HepG2 (cell line): ENCODE measurements around the gene LHFPL2. TPM values are rescaled to one million over a fixed set of nuclear protein-coding genes. Genes with fewer than 3 reads are reported as not detected.

ENCODE experiments used
- ATAC-seq: fragments of 200-7000 bp; cut with Tn5 transposase; 3 replicates; pipeline ENCODE4 v1.9.1; 2020; ENCODE audit warnings: mild to moderate bottlenecking, moderate library complexity
- BruUV-seq: library from RNA; stranded (reverse); fragments of 400-500 nt; replicated peaks from 2 replicates; lab custom pipeline; 2021; lab: Mats Ljungman, UMichigan
- CTCF ChIA-PET: fragments of 300-600 bp; formaldehyde crosslinking; extraction: SDS; loops from one replicate; lab custom pipeline; 2021; ENCODE audit warnings: low total read pairs, inconsistent platforms, low intra/inter-chr PET ratio; lab: Yijun Ruan, JAX
- POLR2A ChIA-PET: fragments of 350-600 bp; sonication (Branson Sonifier 250); formaldehyde crosslinking; loops from one replicate; lab custom pipeline; 2020; ENCODE audit warnings: antibody characterized with exemption, inconsistent platforms; lab: Yijun Ruan, JAX
- DNase-seq: peaks from one replicate; pipeline ENCODE4 v3.0.0-alpha.2; 2015; ENCODE audit warnings: low spot score
- FAIRE-seq: peaks from 3 replicates; lab custom pipeline; 2011; peaks lifted over from hg19 to GRCh38; lab: Jason Lieb, UNC
- H2AFZ ChIP-seq: one replicate; pipeline ENCODE4 v1.6.1; 2011; ENCODE audit warnings: low read length, inconsistent platforms
- H3K27ac ChIP-seq: fragments of 300-600 bp; 3 replicates; pipeline ENCODE4 v1.8.0; 2011; ENCODE audit warnings: mixed run types, mild to moderate bottlenecking, mixed read lengths, low read length, inconsistent platforms; ENCODE audit not compliant: insufficient read depth; ENCODE audit errors: extremely low read length
- H3K27me3 ChIP-seq, 2 experiments: fragments of 200-600 bp in 1 of 2; 2 replicates in 1 of 2; 3 replicates in 1 of 2; pipeline versions ENCODE4 v1.6.0 to v1.8.0; 2011; ENCODE audit warnings: low read length in 2 of 2, mild to moderate bottlenecking in 2 of 2, moderate library complexity in 2 of 2, inconsistent platforms in 1 of 2; ENCODE audit not compliant: insufficient read depth in 2 of 2, control insufficient read depth in 1 of 2
- H3K36me3 ChIP-seq, 2 experiments: fragments of 200-600 bp in 1 of 2; replicated peaks in 1 of 2; 2 replicates in 1 of 2; 3 replicates in 1 of 2; pipeline versions ENCODE4 v1.5.1 to v1.8.0; 2011; ENCODE audit warnings: low read length in 2 of 2, inconsistent platforms in 1 of 2; ENCODE audit not compliant: insufficient read depth in 2 of 2, control insufficient read depth in 1 of 2
- H3K4me1 ChIP-seq: 2 replicates; pipeline ENCODE4 v1.5.1; 2012; ENCODE audit warnings: low read length, inconsistent platforms; ENCODE audit not compliant: insufficient read depth
- H3K4me2 ChIP-seq: 2 replicates; pipeline ENCODE4 v1.6.0; 2011; ENCODE audit warnings: low read depth, low read length, inconsistent platforms
- H3K4me3 ChIP-seq, 3 experiments: fragments of 200-600 bp in 1 of 3; sonication (generic), shearing (Covaris generic) in 1 of 3; replicated peaks in 1 of 3; 2 replicates each; pipeline ENCODE4 v1.5.1; 2011 to 2016; ENCODE audit warnings: low read length in 3 of 3, inconsistent platforms in 2 of 3, low read depth in 2 of 3, mild to moderate bottlenecking in 2 of 3, control low read depth in 1 of 3, mixed read lengths in 1 of 3; ENCODE audit not compliant: insufficient read depth in 1 of 3
- H3K79me2 ChIP-seq: one replicate; pipeline ENCODE4 v1.6.1; 2011; ENCODE audit warnings: low read length, inconsistent platforms; ENCODE audit not compliant: insufficient read depth
- H3K9ac ChIP-seq: 2 replicates; pipeline ENCODE4 v1.6.0; 2011; ENCODE audit warnings: mild to moderate bottlenecking, low read depth, low read length, inconsistent platforms; ENCODE audit not compliant: insufficient read depth
- H3K9me3 ChIP-seq: 2 replicates; pipeline ENCODE4 v1.5.1; 2012; ENCODE audit warnings: mild to moderate bottlenecking, low read length
- H4K20me1 ChIP-seq: 2 replicates; pipeline ENCODE4 v1.6.0; 2011; ENCODE audit warnings: inconsistent platforms, mild to moderate bottlenecking, low read length, moderate library complexity; ENCODE audit not compliant: insufficient read depth
- CCAR2 ChIP-seq: fragments of 200-400 bp; formaldehyde crosslinking; optimal IDR thresholded peaks from 2 replicates; pipeline ENCODE3; 2018; ENCODE audit warnings: low read depth, mild to moderate bottlenecking, low read length, moderate library complexity
- CSRNP2 ChIP-seq: sonication (generic); formaldehyde crosslinking; conservative IDR thresholded peaks from 2 replicates; pipeline ENCODE4 v1.8.0; 2022; ENCODE audit warnings: low read depth, missing genetic modification reagents
- EED ChIP-seq: sonication (generic); formaldehyde crosslinking; IDR thresholded peaks from 2 replicates; pipeline ENCODE4 v1.5.0; 2020; ENCODE audit warnings: mild to moderate bottlenecking, missing genetic modification reagents
- SIN3A ChIP-seq: IDR thresholded peaks from 2 replicates; pipeline ENCODE4 v1.6.1; 2011; ENCODE audit warnings: low read depth, mild to moderate bottlenecking, control low read depth, low read length, borderline replicate concordance
- ZNF143 ChIP-seq: sonication (generic); formaldehyde crosslinking; IDR thresholded peaks from 2 replicates; pipeline ENCODE4 v1.4.0; 2020; ENCODE audit warnings: missing genetic modification reagents
- ZNF224 ChIP-seq: sonication (generic); formaldehyde crosslinking; IDR thresholded peaks from 2 replicates; pipeline ENCODE4 v1.5.0; 2020; ENCODE audit warnings: mild to moderate bottlenecking, missing genetic modification reagents
- ZNF253 ChIP-seq: sonication (generic); formaldehyde crosslinking; IDR thresholded peaks from 2 replicates; pipeline ENCODE4 v1.8.0; 2022; ENCODE audit warnings: mild to moderate bottlenecking, missing genetic modification reagents, borderline replicate concordance
- ZNF350 ChIP-seq: sonication (generic); formaldehyde crosslinking; IDR thresholded peaks from 2 replicates; pipeline ENCODE4 v1.4.0; 2020; ENCODE audit warnings: mild to moderate bottlenecking, low read depth, missing genetic modification reagents, borderline replicate concordance
- ZNF557 ChIP-seq: sonication (generic); formaldehyde crosslinking; IDR thresholded peaks from 2 replicates; pipeline ENCODE4 v1.4.0; 2020; ENCODE audit warnings: missing genetic modification reagents
- WGBS: methylation state at CpG from one replicate; pipeline ENCODE4 v1.1.6; 2017; ENCODE audit warnings: low lambda C conversion rate; 5-methylcytosine and 5-hydroxymethylcytosine counted together
- in situ Hi-C: cut with HindIII; loops from 2 replicates; pipeline ENCODE4 v1.10.0; 2017; ENCODE audit warnings: low pct_unique_long_range_greater_than_20kb; ENCODE audit not compliant: extremely low pct_ligation_motif_present
- intact Hi-C: fragments of 100-400 bp; cut with micrococcal nuclease; formaldehyde crosslinking; loops from one replicate; pipeline ENCODE4 v1.10.0; 2022; ENCODE audit not compliant: unreplicated experiment
- polyA plus RNA-seq, 8 experiments: library from polyadenylated mRNA; depleted of rRNA in 3 of 8; stranded (reverse) in 7 of 8; unstranded in 1 of 8; fragments of >200 nt; fragmentation: Illumina TruSeq in 4 of 8; extraction: Trizol in 4 of 8; gene quantifications; 2 replicates each; pipeline versions ENCODE4 v1.2.1 to v1.2.3, GENCODE V29; 2011 to 2016; ENCODE audit warnings: low read depth in 4 of 8, missing spikeins in 1 of 8, mixed read lengths in 1 of 8; ENCODE audit not compliant: insufficient read depth in 1 of 8
- total RNA-seq, 5 experiments: library from RNA; depleted of rRNA; stranded (reverse); fragments of >200 nt; fragmentation: Illumina TruSeq; extraction: Trizol; gene quantifications; 2 replicates each; pipeline ENCODE4 v1.2.3, GENCODE V29; 2016; ENCODE audit warnings: low read depth in 1 of 5

Gene LHFPL2
- total and polyA plus RNA-seq, 2 of the 13 experiments (the other 11 are each of a cell fraction or from before 2014, with no cell fraction given), result 6.0 to 20.0 TPM

GRCh38 chr5:78543292-78543691 is 105.3 kb downstream of the LHFPL2 start:
- no peak overlapping the region for H3K27ac ChIP-seq
- TF ChIP-seq EED (CRISPR knock-in tag), result no peak
- no peak for TF ChIP-seq ZNF557 (CRISPR knock-in tag)
- no peak for TF ChIP-seq ZNF350 (CRISPR knock-in tag)
- TF ChIP-seq CSRNP2 (CRISPR knock-in tag), result no peak
- TF ChIP-seq ZNF253 (CRISPR knock-in tag), result no peak
- TF ChIP-seq ZNF224, result no peak
- no peak for TF ChIP-seq SIN3A
- TF ChIP-seq CCAR2, result no peak
- TF ChIP-seq ZNF143 (CRISPR knock-in tag), result no peak
- no peaks in the 10 kb centered on the region for H3K9me3 ChIP-seq
- peaks cover 12% of the 10 kb centered on the region; the same call in 1 of the 2 replicates for H4K20me1 ChIP-seq
- H3K4me1 ChIP-seq, result peaks cover 22% of the 10 kb centered on the region
- FAIRE-seq (no peak), DNase-seq (no peak), ATAC-seq (no peak)
- no peak overlapping the region for H3K4me3 ChIP-seq
- peaks cover 7% of the 10 kb centered on the region for H3K79me2 ChIP-seq
- in situ Hi-C loops, result no loop called here
- H3K27me3 ChIP-seq, result no peaks in the 10 kb centered on the region
- H3K9ac ChIP-seq, result no peak overlapping the region
- no peak overlapping the region for H3K4me2 ChIP-seq
- ChIA-PET POLR2A (no interaction called here), CTCF (no interaction called here)
- peaks cover 0 to 7% of the 10 kb centered on the region in 2 experiments; a peak in 3 of 5 replicates for H3K36me3 ChIP-seq
- intact Hi-C loops, result no loop called here
- 94% methylated on average over 4 of the region's 4 CpGs for WGBS
- H2AFZ ChIP-seq, result no peak overlapping the region
- BruUV-seq, result no TSS peak
